Spleen (tissue), 11 donors: ENCODE results near the gene CTAGE6. TPM values are rescaled to one million over a fixed set of nuclear protein-coding genes. Genes with fewer than 3 reads are reported as not detected.
"Not testable (repeated sequence)": the region's sequence is repeated elsewhere in the genome, so short reads cannot be mapped to it uniquely, and the experiment has no call there.

Experiments used
- DNase-seq: peaks from one replicate; pipeline ENCODE4 v3.0.0-alpha.2; 2020
- H3K27ac ChIP-seq, 8 donors: fragments of 200-600 bp; sonication (generic) in 7 of 8; 1 replicate in 4 of 8; 2 replicates in 4 of 8; pipeline versions ENCODE4 v1.5.0 to v1.8.0; 2016 to 2021; ENCODE audit warnings: inconsistent platforms in 4 of 8, mild to moderate bottlenecking in 4 of 8, moderate library complexity in 1 of 8
- H3K27me3 ChIP-seq, 7 donors: fragments of 200-600 bp; sonication (generic) in 6 of 7; replicated peaks in 1 of 7; 1 replicate in 4 of 7; 2 replicates in 3 of 7; pipeline versions ENCODE4 v1.5.0 to v1.8.0; 2016 to 2021; ENCODE audit warnings: inconsistent platforms in 3 of 7, mild to moderate bottlenecking in 1 of 7
- H3K36me3 ChIP-seq, 6 donors: fragments of 200-600 bp; sonication (generic) in 5 of 6; 1 replicate in 4 of 6; 2 replicates in 2 of 6; pipeline versions ENCODE4 v1.5.0 to v1.8.0; 2016 to 2021; ENCODE audit warnings: inconsistent platforms in 2 of 6
- H3K4me1 ChIP-seq, 6 donors: fragments of 200-600 bp; sonication (generic) in 5 of 6; 1 replicate in 3 of 6; 2 replicates in 3 of 6; pipeline versions ENCODE4 v1.5.0 to v1.8.0; 2016 to 2021; ENCODE audit warnings: inconsistent platforms in 3 of 6
- H3K4me3 ChIP-seq, 8 donors: fragments of 200-600 bp; sonication (generic) in 7 of 8; 1 replicate in 4 of 8; 2 replicates in 4 of 8; pipeline versions ENCODE4 v1.5.0 to v1.8.0; 2016 to 2021; ENCODE audit warnings: inconsistent platforms in 4 of 8, mild to moderate bottlenecking in 4 of 8, moderate library complexity in 2 of 8
- H3K9me3 ChIP-seq, 8 donors: fragments of 200-600 bp; sonication (generic) in 7 of 8; 1 replicate in 4 of 8; 2 replicates in 4 of 8; pipeline versions ENCODE4 v1.5.0 to v1.8.0; 2016 to 2021; ENCODE audit warnings: inconsistent platforms in 4 of 8
- POLR2A ChIP-seq, 3 donors: fragments of 450-650 bp; IDR thresholded peaks; one replicate each; pipeline ENCODE4 v1.5.1; 2017; ENCODE audit warnings: antibody characterized with exemption in 3 of 3, mild to moderate bottlenecking in 1 of 3
- POLR2AphosphoS5 ChIP-seq, 3 donors: sonication (generic); formaldehyde crosslinking; IDR thresholded peaks; one replicate each; pipeline ENCODE4 v1.5.1; 2017; ENCODE audit warnings: antibody characterized with exemption in 3 of 3
- WGBS, 5 donors: extraction: QIAGEN DNeasy Blood & Tissue Kit in 3 of 5; methylation state at CpG; one replicate each; pipeline versions ENCODE4 v1.1.5 to v1.1.7; 2013 to 2018; 5-methylcytosine and 5-hydroxymethylcytosine counted together
- intact Hi-C: fragments of 100-400 bp; cut with DNase I; formaldehyde crosslinking; loops from one replicate; pipeline ENCODE4 v1.15.0; 2023; ENCODE audit warnings: low total_unique reads
- polyA plus RNA-seq, 3 donors: library from polyadenylated mRNA; stranded (reverse); fragments of 200-250 nt; gene quantifications; one replicate each; pipeline ENCODE4 v1.2.1, GENCODE V29; 2013
- total RNA-seq, 7 donors: library from RNA; depleted of rRNA in 3 of 7; stranded (reverse); fragments of >200 nt in 3 of 7; fragmentation: NEBNext Ultra II Directional in 4 of 7; extraction: Animal tissue kit (Norgen Biotek cat#: 25700) in 4 of 7; gene quantifications; one replicate each; pipeline versions ENCODE4 v1.1.0 to v1.2.1, GENCODE V29; 2016 to 2021
- TF ChIP-seq, protein P1 (sequence below), 11 experiments: fragments of 200-600 bp in 7 of 11; fragments of 450-650 bp in 4 of 11; sonication (generic) in 4 of 11; IDR thresholded peaks in 8 of 11; conservative IDR thresholded peaks in 3 of 11; 1 replicate in 7 of 11; 2 replicates in 4 of 11; pipeline versions ENCODE4 v1.4.0 to v1.8.0; 2016 to 2021; ENCODE audit warnings: antibody characterized with exemption in 11 of 11, inconsistent platforms in 4 of 11, mild to moderate bottlenecking in 1 of 11
- donor health status: healthy with polysubstance abuse.
- donor health status: DM: no; HTN: no; CAD: no; lungs with moderate emphysema.
- donor health status: DM: no; HTN: no; CAD: no.
- donor health status: Bipolar disorder and iron deficiency.
- donor health status: healthy.
- donor health status: DM: no; HTN: no; CAD: no.
- donor health status: DM: yes; HTN: yes; CAD: no.

Gene CTAGE6
- total and polyA plus RNA-seq, 10 donors: 0.10 to 2.6 (median 0.73) TPM; not detected in 3

DNA sequence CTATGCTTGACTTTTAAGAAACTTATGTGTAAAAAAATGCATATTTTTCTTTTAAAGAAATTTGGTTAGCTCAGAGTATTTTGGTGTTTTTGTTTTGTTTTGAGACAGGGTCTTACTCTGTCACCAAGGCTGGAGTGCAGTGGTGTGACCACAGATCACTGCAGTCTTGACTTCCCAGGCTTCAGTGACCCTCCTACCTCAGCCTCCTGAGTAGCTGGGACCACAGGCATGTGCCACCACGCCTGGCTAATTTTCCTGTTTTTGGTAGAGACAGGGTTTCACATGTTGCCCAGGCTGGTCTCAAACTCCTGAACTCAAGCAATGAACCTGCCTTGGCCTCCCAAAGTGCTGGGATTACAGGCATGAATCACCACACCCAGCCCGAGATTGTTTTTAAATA lies 10.0 kb upstream of the CTAGE6 start:
- intact Hi-C loops, H3K4me1 ChIP-seq, H3K9me3 ChIP-seq, H3K4me3 ChIP-seq, H3K27ac ChIP-seq, H3K36me3 ChIP-seq, H3K27me3 ChIP-seq: not testable (repeated sequence)
- DNase-seq: peak; percentile 24
- WGBS, 5 donors: 78 to 89% (median 84%) methylated on average over 2 of the region's 2 CpGs

DNA sequence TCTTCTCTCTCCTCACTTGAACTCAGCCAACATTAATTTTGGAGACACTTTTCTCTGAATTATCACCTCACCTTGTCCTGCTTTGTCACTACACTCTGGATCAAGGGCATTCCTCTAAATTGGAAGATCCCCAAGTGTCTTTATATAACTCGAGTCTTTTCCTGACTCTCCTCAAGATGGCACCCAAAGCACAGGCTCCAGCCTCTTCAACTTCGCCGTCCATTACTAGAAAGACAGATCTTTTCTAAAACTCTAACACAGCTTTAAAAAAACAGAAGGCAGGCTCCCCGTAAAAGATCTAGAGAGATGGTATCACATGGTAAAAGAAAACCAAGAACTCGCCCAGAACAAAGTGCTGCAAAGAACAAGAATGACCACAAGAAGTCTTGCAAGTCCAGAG lies 8.2 kb upstream of the CTAGE6 start:
- H3K4me3 ChIP-seq, H3K36me3 ChIP-seq, H3K27me3 ChIP-seq, H3K9me3 ChIP-seq, H3K4me1 ChIP-seq, intact Hi-C loops, DNase-seq, H3K27ac ChIP-seq: not testable (repeated sequence)
- WGBS, 5 donors: 0 to 29% (median 5%) methylated on average over 1 to 2 of the region's 5 CpGs; no CpG with 5 or more reads in 1 of the 5 donors

DNA sequence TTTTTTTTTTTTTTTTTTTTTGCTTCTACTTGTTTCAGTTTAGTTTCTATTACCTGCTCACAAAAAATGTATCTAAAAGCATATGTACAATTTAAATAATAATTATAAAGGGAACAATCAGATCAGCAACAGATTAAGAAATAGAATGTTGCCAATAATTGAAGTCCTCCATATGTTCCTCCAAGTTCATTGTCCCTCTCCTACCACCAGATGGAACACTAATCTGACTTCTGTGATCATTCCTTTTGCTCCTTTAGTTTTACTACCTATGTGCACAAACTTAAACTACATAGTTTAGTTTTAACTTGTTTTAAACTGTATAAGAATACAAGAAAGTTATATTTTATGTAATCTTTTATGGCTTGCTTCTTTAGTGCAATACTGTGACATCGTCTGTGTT lies 5.6 kb upstream of the CTAGE6 start:
- DNase-seq, intact Hi-C loops, H3K27me3 ChIP-seq, H3K4me3 ChIP-seq, H3K4me1 ChIP-seq, H3K27ac ChIP-seq, H3K36me3 ChIP-seq, H3K9me3 ChIP-seq: not testable (repeated sequence)
- no CpG with 5 or more reads among the region's 1 CpG for WGBS, 5 donors

DNA sequence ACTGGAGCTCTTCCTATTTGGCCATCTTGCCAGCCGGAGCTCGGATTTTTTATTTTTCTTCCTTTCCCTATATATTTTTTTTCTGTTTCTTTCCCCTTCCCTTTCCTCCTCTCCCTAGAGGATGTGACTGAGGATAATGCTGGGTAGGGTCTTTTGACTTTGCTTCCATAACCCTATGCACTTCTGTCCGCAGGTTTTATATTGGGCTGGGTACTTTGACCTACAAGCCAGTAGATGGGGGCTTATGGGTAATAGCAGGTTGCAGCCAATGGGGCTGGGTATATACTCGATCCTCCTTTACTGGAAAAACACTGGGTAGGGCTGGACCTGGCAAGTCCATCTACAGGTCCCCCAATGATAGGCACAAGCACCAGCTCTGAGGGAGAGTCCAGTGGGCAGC lies 12.2 kb downstream of the CTAGE6 start:
- H3K9me3 ChIP-seq, H3K27me3 ChIP-seq, H3K4me1 ChIP-seq, DNase-seq, intact Hi-C loops, H3K36me3 ChIP-seq, H3K4me3 ChIP-seq, H3K27ac ChIP-seq: not testable (repeated sequence)
- 80 to 100% (median 81%) methylated on average over 1 to 2 of the region's 4 CpGs; no CpG with 5 or more reads in 2 of the 5 donors for WGBS, 5 donors

DNA sequence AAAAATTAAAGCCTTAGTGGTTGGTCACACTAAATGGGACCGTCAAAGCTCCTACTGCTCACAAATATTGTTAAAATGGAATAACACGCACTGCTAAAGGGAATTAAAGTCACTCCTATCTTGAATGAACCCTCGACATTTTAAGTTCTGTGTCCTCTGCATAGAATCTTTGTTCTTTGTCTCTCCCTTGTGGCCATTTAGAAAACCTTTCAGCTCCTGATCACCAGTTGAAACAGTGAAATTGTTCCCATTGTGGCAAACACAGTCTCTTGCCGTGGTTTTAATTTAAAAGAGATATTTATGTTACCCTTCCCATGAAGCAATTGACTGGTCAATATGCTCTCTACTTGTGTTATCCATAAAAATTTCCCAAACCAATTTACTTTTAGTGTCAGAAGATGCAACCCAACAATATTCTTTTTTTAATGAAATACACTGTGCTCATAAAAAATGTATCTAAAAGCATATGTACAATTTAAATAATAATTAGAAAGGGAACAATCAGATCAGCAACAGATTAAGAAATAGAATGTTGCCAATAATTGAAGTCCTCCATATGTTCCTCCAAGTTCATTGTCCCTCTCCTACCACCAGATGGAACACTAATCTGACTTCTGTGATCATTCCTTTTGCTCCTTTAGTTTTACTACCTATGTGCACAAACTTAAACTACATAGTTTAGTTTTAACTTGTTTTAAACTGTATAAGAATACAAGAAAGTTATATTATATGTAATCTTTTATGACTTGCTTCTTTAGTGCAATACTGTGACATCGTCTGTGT lies 20.3 kb downstream of the CTAGE6 start:
- H3K36me3 ChIP-seq, H3K9me3 ChIP-seq, H3K27ac ChIP-seq, H3K4me3 ChIP-seq, intact Hi-C loops, DNase-seq, H3K4me1 ChIP-seq, H3K27me3 ChIP-seq: not testable (repeated sequence)
- 24 to 31% (median 26%) methylated on average over 5 of the region's 5 CpGs for WGBS, 5 donors
- TF ChIP-seq, protein P1, sequence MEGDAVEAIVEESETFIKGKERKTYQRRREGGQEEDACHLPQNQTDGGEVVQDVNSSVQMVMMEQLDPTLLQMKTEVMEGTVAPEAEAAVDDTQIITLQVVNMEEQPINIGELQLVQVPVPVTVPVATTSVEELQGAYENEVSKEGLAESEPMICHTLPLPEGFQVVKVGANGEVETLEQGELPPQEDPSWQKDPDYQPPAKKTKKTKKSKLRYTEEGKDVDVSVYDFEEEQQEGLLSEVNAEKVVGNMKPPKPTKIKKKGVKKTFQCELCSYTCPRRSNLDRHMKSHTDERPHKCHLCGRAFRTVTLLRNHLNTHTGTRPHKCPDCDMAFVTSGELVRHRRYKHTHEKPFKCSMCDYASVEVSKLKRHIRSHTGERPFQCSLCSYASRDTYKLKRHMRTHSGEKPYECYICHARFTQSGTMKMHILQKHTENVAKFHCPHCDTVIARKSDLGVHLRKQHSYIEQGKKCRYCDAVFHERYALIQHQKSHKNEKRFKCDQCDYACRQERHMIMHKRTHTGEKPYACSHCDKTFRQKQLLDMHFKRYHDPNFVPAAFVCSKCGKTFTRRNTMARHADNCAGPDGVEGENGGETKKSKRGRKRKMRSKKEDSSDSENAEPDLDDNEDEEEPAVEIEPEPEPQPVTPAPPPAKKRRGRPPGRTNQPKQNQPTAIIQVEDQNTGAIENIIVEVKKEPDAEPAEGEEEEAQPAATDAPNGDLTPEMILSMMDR (IDR thresholded peaks at IDR 0.05 in 8 of 11, conservative IDR thresholded peaks at IDR 0.05 in 3 of 11): peak in 8 of 11 experiments; percentile 21 to 68 (median 59)

DNA sequence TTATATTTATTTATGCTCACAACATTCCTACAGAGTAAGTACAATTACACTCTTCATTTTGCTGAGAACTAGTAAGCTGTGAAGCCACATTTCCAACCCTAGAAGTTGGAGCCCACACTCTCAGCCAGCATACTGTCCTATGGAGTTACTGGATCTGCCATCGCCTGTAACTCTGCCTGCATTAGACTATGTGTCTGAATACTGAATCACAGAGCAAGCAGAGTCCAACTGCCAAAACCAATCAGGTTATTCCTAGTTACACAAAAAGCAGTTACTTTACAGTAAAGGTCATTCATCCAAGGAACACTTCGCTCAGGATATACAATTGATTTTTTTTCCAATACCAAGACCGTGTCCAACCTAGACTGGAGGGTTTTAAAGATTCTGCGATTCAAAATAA lies 21.5 kb downstream of the CTAGE6 start:
- TF ChIP-seq, protein P1 (IDR thresholded peaks at IDR 0.05 in 8 of 11, conservative IDR thresholded peaks at IDR 0.05 in 3 of 11): no peak
- TF ChIP-seq POLR2AphosphoS5 (IDR thresholded peaks at IDR 0.05) (no peak), POLR2A (IDR thresholded peaks at IDR 0.05) (no peak)
- Histone ChIP-seq H3K27me3 (no peaks in the 10 kb centered on the region), H3K4me1 (peaks cover 0 to 6% (median 0%) of the 10 kb centered on the region in 6 donors), H3K27ac (no peak overlapping the region), H3K36me3 (no peaks in the 10 kb centered on the region), H3K4me3 (no peak overlapping the region), H3K9me3 (no peaks in the 10 kb centered on the region)
- no peak for DNase-seq
- intact Hi-C loops: no loop called here
- 86 to 97% (median 94%) methylated on average over 4 of the region's 4 CpGs for WGBS, 5 donors
